ENCODE results near the gene TOP2A.
"Not testable (repeated sequence)": the region's sequence is repeated elsewhere in the genome, so short reads cannot be mapped to it uniquely, and the experiment has no call there.

DNA sequence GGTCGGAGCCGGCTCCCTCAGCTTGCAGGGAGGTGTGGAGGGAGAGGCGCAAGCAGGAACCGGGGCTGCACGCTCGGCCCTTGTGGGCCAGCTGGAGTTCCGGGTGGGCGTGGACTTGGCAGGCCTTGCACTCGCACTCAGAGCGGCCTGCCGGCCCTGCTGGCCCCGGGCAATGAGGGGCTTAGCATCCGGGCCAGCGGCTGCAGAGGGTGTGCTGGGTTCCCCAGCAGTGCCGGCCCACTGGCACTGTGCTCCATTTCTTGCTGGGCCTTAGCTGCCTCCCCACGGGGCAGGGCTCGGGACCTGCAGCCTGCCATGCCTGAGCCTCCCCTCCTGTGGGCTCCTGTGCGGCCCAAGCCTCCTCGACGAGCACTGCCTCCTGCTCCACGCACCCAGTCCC lies 41.9 kb downstream of the TOP2A start:
- not testable (repeated sequence) for TF ChIP-seq POLR2A, POLR2AphosphoS5 (IDR thresholded peaks at IDR 0.05; ENCODE audit: low read depth, low read length)

All from GM12892 (cell line).